Hematopoietic multipotent progenitor cell treated with erythropoietin and hydrocortisone succinate and interleukin-3 and kit ligand, for 4 days (in vitro differentiated cells): ENCODE data around the gene EIF3K.

ENCODE experiments used
- DNase-seq: peaks from one replicate; pipeline ENCODE4 v3.0.0-alpha.2; 2015

EIF3K gene

DNA sequence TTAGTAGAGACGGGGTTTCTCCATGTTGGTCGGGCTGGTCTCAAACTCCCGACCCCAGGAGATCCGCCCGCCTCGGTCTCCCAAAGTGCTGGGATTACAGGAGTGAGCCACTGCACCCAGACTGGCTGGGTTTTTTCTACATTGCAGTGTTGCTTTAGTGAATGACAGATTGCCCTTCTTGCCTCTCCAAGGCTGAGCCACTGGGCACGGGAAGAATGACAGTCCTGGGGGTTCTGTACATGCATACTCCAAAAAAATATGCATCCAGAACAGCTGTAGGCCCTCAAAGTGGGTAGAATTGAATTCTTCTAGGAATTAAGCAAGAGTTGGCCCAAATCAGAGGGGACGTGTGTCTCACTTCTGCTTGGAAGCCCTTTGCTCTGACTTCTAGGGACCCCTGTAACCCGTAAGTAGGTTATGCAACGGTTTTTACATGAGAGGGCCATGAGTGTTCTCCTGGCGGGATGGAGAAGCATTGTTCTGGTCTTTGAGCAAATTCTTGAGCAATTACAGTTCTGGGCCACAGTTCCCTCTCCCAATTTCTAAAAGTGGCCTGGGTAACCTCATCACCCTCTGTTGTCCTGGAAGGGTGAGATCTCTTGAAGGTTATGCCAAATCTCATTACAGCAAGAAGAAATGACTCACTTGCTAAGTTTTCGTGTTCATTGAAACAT, 32.1 kb downstream of the EIF3K start:
- DNase-seq = peak; percentile 59

DNA sequence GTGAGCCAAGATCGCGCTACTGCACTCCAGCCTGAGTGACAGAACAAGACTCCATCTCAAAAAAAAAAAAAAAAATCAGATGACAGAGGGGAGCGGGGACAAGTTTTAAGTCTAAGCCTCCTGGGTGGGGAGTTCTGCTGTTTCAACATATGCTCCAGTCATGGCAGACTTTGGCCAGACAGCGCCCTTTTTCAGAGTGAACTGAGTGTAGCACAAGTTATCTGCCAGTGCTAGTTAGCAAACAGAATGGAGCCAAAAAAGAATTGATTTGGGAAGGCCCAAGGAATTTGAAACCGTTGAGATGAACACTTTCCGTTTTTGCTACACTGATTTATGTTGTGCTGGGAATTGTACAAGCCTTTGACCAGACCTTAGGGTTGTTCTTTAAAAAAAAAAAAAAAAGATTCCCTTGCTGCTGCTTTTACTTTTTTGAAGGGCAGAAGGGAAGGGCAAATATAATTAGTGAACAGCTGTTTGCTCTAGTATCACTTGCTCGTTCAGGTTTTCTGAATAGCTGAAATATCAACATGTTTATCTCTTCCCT, 34.1 kb downstream of the EIF3K start:
- no peak for DNase-seq

DNA sequence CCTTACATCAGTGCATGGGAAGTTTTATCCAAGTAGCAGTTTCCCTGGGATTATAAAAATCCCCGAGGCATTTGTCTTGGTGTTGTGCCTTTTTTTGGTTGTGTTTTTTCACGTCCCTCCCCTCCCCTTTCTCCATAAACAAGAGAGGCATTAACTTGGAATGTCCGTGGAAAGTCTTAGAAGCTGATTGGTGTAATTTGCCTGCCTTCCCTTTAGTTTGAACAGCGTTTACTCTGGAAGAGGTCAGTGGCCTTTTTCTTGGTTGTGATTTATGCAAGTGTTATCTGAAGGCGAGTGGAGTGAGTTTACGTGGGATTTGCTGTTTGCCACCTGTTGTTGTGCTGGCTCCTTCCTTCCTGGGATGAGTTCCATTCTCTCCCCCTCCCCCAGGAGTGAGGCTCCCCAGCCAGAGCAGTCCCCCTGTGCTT, 35.7 kb downstream of the EIF3K start:
- DNase-seq = no peak

DNA sequence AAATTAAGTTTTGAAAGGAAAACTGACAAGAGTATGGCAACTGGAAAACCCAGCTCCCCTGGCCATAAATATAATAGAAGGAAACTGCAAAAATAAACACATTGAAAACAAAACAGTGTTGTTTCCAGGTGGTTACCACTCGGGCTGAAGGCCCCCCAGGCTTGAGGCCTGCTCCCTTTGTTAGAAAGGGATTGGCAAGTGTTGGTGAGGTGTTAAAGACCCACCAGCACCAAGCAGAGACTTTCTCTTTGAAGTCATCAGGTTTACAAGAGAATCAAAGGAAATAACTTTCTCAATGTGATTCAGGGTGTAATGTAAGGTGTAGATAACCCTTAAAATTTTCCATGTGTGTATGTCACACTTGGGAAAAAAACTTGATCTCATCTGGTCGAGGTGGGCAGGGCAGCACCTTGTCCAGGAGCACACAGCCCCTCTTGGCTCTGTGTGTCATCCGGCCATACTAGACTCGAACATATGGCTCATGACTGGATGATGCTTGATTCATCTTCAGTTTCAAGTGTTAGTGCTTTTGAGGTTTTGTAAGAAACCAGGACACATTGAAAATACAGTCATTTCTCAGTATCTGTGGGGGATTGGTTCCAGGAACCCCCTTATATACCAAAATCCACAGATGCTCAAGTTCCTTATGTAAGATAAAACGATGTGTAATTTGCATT, 36.3 kb downstream of the EIF3K start:
- no peak for DNase-seq

DNA sequence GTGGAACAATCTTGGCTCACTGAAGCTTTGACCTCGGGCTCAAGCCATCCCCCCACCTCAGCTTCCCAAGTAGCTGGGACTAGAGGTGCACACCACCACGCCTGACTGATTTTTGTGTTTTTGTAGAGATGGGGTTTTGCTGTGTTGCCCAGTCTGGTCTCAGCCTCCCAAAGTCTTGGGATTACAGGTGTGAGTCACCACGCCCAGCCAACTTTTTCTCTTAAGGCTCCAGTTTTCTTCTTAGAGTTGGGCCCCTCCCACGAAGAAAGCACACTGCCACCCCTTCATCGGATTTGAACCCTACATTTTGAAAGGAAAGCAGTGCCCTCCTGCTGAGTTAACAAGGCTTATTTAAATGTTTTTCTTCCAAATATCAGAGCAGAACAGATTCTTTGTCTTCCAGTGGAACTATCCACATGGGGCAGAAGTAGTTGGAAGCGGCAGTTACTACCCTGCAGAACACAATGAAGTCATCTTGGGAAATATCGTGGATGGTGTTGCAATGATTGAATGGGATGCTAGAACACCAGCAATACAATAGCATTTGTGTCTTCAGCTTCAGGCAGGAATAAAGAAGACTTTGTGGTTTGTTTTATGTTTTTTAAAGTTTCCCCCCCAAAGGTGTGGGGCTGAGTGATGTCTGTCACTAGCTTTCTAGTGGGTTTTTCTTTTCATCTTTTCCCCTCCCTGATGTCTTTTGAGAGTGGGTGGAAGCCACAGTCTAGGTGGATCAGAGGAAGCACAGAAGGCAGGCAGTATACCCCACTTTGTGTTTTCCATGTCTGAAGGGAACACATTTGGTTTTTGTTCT, 37.4 kb downstream of the EIF3K start:
- peak; percentile 35 for DNase-seq

DNA sequence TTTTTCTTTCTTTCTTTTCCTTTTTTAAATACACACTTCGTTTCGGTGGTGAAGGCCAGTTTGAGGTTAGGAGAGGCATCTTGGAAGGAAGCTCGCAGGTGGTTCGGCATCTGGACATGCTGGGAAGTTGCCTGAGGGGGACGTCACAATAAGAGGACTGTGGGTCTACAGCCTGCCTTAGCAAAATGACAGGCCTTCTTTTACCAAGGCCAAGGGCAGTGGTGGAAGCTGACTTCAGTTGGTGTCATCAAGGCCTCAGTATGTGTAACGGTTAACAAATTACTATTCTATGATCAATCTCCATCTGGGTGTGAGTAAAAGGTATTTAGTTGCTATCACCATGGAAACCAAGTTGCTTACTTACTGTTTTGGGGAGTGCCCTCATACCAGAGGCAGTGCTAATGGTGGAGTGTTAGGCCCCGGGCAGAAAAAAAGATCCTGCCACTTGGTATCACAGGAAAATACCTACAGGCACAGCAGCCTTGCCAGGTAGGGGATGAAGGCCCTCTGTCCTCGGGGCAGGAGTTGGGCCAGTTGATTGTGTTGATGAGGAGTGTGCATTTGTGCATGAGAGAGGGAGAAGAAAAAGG, 38.7 kb downstream of the EIF3K start:
- no peak for DNase-seq

DNA sequence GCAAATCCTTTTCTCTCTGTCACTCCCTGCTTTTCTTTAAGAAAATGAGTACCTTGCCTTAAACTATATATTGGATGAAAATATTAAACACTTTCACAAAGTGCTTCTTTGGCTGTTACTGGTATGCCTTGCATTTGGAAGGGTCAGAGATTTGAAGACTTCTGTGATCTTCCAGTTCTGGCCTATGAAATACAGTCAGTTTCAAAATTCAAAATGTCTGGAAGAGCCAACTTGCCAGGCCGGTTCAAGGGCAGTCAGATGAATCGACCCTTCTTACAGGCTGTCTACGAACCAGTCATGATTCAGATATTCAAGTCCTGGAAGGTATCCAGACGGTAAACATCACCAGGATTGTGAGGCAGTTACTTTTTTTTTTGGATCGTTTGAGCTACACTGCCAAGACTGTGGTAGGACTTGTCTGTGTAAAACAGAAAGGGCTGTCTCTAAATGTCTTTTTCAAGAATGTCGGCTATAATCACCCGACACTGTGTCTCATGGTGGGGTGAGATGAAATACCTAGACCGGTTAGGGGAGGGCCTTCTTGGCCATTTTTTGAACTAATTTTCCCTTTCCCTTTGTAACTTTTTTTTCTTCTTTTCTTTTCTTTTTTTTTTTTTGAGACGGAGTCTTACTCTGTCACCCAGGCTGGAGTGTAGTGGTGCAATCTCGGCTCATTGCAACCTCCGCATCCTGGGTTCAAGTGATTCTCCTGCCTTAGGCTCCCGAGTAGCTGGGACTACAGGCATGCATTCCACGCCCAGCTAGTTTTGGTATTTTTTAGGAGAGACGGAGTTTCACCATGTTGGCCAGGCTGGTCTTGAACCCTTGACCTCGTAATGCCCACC, 39.7 kb downstream of the EIF3K start:
- no peak for DNase-seq

DNA sequence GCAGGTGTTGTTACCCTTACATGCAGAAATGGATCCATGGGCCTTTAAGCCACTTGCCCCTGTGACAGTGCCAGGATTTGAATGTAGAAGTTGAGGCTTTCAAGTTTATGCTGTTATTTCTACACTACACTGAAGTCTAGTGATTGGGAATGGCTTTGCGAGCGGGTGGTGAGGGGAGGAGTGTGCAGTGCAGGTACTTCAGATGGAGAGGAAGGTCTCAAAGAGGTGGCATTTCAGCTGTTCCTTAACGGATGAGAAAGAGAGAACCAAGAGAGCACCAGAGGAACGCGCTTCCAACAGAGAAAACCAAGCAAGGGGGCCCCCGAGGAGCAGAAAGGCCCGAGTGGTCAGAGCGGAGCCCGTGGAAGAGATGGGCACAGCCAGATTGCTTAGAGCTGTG, 41.7 kb downstream of the EIF3K start:
- DNase-seq = no peak

DNA sequence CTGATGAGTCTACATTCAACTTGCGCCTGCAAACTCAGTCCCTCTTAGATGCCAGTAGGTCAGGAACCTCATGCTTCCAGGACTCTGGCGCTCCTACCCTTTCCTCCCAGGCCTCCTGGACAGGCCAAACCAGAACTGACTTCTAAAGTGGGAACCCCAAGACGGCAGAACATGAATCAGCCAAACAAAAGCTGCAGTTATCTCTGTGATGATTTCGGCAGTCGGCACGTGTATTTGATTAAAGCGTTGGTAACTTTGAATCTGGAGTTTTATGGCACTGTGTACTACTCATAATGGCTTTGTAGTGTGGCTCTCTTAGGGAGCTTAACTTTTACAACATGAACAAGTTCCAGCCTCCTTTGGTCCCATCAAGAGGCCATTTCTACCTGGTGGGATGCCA, 42.1 kb downstream of the EIF3K start:
- no peak for DNase-seq

DNA sequence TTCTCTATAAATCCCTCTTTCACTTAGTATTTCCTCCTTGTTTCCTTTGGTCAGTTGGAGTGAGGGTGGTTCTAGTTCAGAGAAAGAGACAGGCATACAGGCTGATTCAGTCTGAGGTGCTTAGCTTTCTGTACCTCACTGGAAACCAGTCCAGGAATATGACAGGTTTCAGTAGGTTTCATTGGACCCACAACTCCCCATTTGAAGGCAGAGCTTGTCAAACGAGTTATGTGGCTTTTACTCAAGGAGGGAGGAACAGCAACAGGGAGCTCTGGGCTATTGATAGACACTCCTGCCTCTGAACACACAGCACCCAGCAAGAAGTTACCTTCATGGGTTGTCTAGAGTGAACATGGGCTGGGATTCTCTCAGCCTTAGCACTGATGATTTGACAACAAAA, 43.0 kb downstream of the EIF3K start:
- DNase-seq = no peak

DNA sequence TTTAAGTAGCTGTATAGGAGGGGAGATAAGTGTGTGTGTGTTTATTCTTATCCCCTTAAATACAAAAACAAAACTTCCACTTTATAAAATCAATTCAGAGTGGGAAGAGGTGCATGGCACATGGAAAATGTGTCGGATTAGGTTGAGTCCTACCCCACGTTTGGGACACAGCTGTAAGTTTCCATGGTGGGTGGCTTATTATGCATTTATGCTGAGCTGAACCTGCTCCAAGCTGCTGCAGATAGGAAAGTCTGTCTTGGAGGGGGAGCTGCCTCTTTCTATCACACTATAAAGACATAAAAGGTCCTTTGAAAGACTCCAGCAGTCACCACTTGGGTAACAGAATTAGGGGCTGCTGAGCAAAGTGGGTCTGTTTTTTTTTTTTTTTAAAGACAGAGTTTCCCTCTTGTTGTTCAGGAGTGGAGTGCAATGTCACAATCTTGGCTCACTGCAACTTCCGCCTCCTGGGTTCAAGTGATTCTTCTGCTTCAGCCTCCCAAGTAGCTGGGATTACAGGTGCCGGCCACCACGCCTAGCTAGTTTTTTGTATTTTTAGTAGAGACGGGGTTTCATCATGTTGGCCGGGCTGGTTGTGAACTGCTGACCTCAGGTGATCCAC, 43.7 kb downstream of the EIF3K start:
- no peak for DNase-seq

DNA sequence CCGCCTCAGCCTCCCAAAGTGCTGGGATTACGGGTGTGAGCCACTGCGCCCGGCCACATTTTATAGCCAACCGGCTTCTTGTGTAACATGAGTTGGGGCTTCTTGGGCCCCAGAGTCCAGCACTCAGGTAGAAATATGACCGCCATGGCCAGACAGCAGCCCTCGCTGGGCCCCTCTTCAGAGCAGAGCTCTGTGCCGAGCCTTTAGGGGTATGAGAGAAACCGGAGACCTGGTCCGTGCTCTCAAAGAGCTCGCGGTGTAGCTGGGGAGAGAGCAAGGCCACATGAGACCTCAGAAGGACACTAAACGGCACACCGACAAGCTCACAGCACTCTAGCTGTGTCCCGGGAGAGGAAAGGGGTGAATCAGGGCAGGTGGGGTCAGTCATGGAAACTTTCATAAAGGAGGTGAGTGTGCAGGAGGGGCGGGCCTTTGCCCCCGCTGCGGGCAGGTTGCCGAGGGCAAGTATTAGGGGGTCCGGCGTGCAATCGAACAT, 44.2 kb downstream of the EIF3K start:
- DNase-seq = no peak

DNA sequence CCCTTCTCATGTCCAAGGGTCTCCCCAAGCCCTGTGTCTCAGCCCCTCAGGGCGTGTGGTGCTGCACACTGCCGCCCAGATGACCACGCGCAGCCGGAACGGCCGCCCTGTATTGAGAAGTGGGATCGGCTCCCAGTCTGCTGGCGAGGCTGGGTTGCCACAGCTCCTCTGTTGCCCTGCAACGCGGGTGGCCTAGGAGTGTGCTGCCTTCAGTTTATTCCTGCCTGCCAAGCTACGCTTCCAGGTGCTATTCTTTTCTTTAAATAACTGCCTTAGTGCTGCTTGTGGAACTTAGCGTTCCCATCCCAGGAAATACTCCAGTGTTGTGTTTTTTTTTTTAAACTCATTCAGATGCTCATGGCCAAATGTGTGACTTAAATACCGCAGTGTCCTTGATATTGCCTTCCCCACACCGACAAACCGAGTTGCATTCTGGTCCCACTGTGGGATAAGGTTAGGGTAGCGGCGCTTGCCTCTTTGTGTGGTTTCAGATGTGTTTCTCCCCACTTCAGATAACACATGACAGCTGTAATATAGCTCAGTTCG, 45.0 kb downstream of the EIF3K start:
- peak; percentile 86 for DNase-seq

DNA sequence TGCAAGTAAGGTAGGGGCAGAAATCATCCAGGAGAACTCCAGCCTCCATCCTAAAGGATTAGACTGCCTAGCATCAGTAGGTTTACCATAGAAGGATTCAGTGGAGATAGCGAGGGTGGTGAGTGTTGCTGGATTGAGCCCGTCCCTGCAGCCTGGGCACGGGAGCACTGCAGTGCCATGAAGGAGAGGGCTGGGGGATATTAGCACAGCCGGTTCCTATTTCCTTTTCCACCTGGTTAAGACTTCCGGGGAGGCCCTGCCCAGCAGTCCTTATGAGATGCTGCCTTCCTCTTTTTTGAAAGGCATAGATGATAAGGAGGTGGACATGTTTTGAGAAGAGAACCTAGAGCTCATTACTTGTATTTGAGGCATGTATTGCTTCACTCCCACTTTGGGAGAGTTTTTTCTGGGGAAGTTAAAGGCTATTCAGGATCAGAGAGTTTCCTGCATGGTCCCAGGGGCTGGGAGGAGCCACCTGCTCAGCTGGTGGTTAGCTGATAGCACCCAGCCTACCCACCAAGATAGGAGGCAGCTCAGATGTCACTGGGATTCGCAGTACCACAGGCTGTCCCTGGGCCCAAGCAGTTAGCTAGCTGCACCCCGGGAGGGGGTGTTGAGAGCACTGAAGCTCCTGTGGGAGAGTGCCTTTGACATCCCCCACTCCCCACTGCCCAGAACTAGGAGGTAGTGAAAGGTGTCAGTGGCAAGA, 45.7 kb downstream of the EIF3K start:
- peak; percentile 84 for DNase-seq

DNA sequence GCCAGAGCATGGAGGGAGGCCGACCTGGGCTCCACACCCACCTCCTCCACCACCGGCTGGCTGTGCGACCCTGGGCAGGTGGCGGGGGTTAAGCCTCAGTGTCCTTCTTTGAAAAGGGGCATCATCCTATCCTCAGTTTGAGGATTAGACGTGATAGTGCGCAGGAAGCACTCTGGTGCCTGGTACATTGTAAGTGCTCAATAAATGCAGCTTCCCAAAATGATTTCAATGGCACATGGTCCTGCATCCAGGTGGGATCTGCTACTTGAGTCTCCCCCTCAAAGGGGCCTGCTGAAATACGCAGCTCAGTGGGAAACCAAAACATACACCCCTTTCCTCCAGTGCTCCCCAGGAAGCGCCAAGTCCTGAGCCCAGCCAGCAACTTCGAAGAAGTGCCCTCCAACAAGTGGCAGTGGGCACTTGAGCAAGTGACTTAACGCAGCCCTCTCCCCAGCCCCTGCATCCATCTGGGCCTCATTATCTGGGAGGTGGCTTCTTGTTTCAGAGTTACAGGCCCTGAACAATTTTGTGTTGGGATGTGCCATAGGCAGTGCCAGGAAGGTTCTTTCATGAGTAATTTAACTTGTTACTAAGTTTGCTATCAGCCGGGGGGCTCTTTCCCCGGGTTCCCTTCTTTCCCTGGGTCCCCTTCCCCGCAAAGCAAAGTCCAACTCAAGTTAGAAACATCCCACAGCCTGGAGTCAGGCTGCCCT, 46.4 kb downstream of the EIF3K start:
- no peak for DNase-seq

DNA sequence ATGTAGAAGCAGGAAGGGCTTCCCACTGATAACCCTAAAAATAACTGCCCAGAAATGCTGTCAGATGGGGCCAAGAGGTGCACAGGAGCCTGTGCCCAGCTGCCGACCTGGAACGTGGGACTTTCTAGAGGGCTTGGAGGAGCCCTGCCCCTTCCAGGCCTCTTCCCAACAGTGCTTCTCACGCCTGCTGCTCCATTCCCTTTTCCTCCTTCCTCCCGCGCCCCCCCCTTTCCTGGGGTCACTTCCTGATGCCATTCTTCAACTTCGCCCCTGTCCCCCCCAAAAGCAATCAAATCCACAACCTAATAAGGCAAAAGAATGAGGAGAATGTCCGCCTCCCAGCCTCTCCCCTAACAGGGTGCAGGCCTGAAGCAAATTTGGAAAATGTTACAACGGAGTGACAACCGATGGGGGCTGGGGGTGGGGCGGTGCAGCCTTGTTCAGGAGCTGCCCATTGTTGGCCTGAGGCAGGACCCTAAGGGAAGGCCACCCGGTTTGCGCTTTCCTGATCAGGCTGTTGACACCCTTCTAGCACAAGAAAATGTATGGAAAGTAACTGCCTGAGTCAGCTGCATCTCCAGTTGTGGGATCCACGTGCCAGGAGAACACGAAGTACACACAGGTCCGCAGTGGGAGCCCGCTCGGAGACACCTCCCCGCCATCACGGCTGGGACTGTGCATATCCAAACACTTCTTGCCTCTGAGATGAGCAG, 47.1 kb downstream of the EIF3K start:
- peak; percentile 31 for DNase-seq

DNA sequence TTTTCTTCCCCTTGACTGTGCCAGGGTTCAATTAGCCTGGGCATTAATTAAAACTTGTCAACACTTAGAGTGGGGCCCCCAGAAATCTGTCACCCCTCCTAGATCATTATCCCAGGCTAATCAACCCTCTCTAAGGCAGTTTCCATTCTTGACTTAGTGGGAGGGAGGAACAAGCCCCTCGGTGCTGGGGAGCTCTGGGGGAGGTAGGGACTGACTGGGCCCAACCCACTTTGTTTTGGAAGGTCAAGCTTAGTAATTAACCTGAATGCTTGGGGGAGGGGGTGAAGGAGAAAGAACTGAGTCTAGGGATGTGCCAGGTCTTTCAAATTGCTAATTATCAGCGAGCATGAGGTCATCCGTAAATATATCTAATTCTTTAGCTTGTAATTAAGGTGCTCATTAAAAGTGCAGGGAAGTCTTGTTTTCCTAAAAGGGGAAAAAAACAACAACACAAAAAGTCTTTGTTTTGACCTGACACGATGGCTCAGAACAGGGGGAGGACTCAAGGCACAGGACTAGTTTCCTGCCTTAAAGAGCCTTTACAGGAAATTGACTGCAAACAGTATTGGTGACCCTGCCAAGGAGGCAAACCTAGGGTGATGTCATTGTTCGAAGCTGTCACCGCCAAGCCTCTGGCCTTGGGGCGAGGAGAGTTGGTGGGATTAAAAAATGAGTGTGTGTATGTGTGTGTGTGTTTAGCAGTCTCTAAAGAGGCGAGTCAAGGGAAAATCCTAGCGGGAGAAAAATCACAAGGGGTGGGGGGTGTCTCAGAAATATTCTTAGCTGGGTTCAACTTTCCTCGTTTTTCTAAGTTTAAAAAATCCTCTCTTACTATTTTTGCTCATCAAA, 47.9 kb downstream of the EIF3K start:
- peak; percentile 68 for DNase-seq

DNA sequence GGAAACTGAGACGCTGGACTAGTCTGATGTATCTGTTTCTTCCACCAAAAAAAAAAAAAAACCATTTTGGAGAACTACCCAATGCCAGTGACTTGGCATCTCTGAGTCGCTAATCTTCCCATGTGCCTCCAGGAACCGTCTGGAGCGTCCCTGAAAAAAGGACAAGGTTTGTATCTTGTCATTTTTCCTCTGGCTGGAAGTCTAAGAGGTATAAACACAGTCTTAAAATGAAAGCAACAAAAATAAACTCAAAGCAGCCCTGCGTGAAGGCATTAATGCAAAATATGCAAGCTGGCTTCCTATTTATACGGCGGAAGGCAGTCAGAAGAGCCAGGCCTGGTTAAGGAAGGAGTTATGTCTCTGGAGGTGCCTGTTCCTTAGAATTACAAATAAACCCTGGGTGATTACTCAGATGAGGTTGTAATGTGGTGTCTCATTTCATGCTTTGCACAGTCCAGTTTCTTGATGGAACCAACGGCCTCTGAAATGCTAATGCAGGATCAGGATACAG, 48.7 kb downstream of the EIF3K start:
- no peak for DNase-seq
